Measurements from ENCODE around the gene EEA1. TPM values are rescaled to one million over a fixed set of nuclear protein-coding genes. Genes with fewer than 3 reads are reported as not detected.

The EEA1 gene
- polyA plus RNA-seq, 2 of the 4 experiments (the other 2 are of a cell fraction) = 6.6 to 8.1 TPM

- 95% methylated on average over 5 of the region's 5 CpGs for WGBS (ENCODE audit: missing lambda C conversion rate)
- Histone ChIP-seq H3K4me1 (peaks cover 27% of the 10 kb centered on the region), H3K4me3 (no peak overlapping the region), H3K27ac (peak overlapping the region; percentile 83 to 87; a peak in 5 of 6 replicates), H3K9me3 (no peaks in the 10 kb centered on the region), H3K4me2 (peak overlapping the region; percentile 79; the same call in 1 of the 3 replicates)
- ATAC-seq = no peak
- FAIRE-seq = no peak
- ChIA-PET POLR2A (no interaction called here), CTCF (interaction anchor here (1.2 kb wide), 1 partner anchor 499 kb away, joined by 3 read pairs; no protein-coding TSS in a partner anchor)
- DNase-seq (ENCODE audit: low read depth in 1 of 2, low spot score in 1 of 2) = no peak
- TF ChIP-seq JUN (IDR thresholded peaks at IDR 0.05) (no peak), RARB (CRISPR knock-in tag; IDR thresholded peaks at IDR 0.05) (no peak), NPAS2 (CRISPR knock-in tag; IDR thresholded peaks at IDR 0.05; ENCODE audit: borderline replicate concordance) (no peak), POLR2A (IDR thresholded peaks at IDR 0.05; ENCODE audit: low read length) (no peak), CHD2 (IDR thresholded peaks at IDR 0.05; ENCODE audit: low read length, partially characterized antibody) (no peak), TFCP2L1 (CRISPR knock-in tag; IDR thresholded peaks at IDR 0.05) (no peak), HOXB13 (CRISPR knock-in tag; IDR thresholded peaks at IDR 0.05; ENCODE audit: low read depth) (no peak), TP53 (CRISPR knock-in tag; IDR thresholded peaks at IDR 0.05) (no peak), KDM5A (IDR thresholded peaks at IDR 0.05) (no peak), HOXA7 (CRISPR knock-in tag; IDR thresholded peaks at IDR 0.05) (no peak), CBX2 (IDR thresholded peaks at IDR 0.05; ENCODE audit: borderline replicate concordance, low read depth) (no peak), SREBF2 (IDR thresholded peaks at IDR 0.05) (no peak), ZFP36 (IDR thresholded peaks at IDR 0.05; ENCODE audit: borderline replicate concordance, partially characterized antibody) (no peak), NFE2L2 (conservative IDR thresholded peaks at IDR 0.05; ENCODE audit: low read length) (no peak), ATOH8 (CRISPR knock-in tag; IDR thresholded peaks at IDR 0.05; ENCODE audit: low read depth) (no peak), RFX5 (IDR thresholded peaks at IDR 0.05) (no peak)
- TF ChIP-seq, protein P1, sequence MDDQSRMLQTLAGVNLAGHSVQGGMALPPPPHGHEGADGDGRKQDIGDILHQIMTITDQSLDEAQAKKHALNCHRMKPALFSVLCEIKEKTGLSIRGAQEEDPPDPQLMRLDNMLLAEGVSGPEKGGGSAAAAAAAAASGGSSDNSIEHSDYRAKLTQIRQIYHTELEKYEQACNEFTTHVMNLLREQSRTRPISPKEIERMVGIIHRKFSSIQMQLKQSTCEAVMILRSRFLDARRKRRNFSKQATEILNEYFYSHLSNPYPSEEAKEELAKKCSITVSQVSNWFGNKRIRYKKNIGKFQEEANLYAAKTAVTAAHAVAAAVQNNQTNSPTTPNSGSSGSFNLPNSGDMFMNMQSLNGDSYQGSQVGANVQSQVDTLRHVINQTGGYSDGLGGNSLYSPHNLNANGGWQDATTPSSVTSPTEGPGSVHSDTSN (IDR thresholded peaks at IDR 0.05) = no peak
- TF ChIP-seq, protein P2, sequence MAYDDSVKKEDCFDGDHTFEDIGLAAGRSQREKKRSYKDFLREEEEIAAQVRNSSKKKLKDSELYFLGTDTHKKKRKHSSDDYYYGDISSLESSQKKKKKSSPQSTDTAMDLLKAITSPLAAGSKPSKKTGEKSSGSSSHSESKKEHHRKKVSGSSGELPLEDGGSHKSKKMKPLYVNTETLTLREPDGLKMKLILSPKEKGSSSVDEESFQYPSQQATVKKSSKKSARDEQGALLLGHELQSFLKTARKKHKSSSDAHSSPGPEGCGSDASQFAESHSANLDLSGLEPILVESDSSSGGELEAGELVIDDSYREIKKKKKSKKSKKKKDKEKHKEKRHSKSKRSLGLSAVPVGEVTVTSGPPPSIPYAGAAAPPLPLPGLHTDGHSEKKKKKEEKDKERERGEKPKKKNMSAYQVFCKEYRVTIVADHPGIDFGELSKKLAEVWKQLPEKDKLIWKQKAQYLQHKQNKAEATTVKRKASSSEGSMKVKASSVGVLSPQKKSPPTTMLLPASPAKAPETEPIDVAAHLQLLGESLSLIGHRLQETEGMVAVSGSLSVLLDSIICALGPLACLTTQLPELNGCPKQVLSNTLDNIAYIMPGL (CRISPR knock-in tag; IDR thresholded peaks at IDR 0.05; ENCODE audit: borderline replicate concordance) = no peak
- TF ChIP-seq, protein P3, sequence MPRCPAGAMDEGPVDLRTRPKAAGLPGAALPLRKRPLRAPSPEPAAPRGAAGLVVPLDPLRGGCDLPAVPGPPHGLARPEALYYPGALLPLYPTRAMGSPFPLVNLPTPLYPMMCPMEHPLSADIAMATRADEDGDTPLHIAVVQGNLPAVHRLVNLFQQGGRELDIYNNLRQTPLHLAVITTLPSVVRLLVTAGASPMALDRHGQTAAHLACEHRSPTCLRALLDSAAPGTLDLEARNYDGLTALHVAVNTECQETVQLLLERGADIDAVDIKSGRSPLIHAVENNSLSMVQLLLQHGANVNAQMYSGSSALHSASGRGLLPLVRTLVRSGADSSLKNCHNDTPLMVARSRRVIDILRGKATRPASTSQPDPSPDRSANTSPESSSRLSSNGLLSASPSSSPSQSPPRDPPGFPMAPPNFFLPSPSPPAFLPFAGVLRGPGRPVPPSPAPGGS (IDR thresholded peaks at IDR 0.05) = no peak
These were observed 31.3 kb downstream of the EEA1 start for GRCh38 chr12:92897844-92898243.

DNA sequence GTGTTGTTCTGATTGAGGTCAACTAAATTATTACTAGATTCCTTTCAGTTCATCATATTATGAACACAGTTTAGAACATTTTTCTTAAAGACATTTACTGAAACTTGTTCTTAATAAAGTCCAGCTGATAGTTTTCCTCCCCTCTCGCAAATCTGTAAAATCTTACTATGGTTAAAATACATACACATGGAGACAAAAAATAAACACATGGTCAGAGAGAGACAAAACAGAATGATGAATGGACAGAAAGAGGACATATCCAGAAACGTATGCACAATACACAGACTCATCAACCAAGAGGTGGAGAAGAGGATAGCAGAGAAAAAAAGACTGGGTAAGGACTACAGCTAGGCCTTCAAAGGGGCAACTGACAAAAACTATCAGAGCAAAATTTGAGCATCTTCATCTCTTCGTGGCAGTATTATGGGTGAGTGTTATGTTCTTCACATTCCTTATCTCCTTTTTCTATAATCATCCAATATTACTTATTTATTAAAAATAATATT is 38.4 kb downstream of the EEA1 start:
- ATAC-seq = peak in 1 of 2 experiments; percentile 54; a peak in 1 of 6 replicates
- DNase-seq (ENCODE audit: low read depth in 1 of 2, low spot score in 1 of 2) = no peak
- no peak overlapping the region for H3K27ac ChIP-seq
- H3K4me2 ChIP-seq = no peak overlapping the region
- H3K4me1 ChIP-seq = peaks cover 4% of the 10 kb centered on the region; the same call in 1 of the 3 replicates
- ChIA-PET POLR2A (no interaction called here), CTCF (interaction anchor here (1.2 kb wide), 1 partner anchor 19 kb away, joined by 3 read pairs; no protein-coding TSS in a partner anchor)
- no peaks in the 10 kb centered on the region for H3K9me3 ChIP-seq
- no peak overlapping the region for H3K4me3 ChIP-seq
- WGBS (ENCODE audit: missing lambda C conversion rate) = 81% methylated on average over 3 of the region's 3 CpGs
- no peak for FAIRE-seq
- TF ChIP-seq ZFP36 (IDR thresholded peaks at IDR 0.05; ENCODE audit: borderline replicate concordance, partially characterized antibody) = no peak
- TF ChIP-seq HOXA7 (CRISPR knock-in tag; IDR thresholded peaks at IDR 0.05) = no peak
- no peak for TF ChIP-seq HES2 (IDR thresholded peaks at IDR 0.05)
- no peak for TF ChIP-seq CHD4 (IDR thresholded peaks at IDR 0.05; ENCODE audit: borderline replicate concordance)
- no peak for TF ChIP-seq RAD21 (conservative IDR thresholded peaks at IDR 0.05 in 1 of 2, IDR thresholded peaks at IDR 0.05 in 1 of 2)
- no peak for TF ChIP-seq TFCP2L1 (CRISPR knock-in tag; IDR thresholded peaks at IDR 0.05)

Measured in A549 (cell line).